Activated naive CD4-positive, alpha-beta T cell treated with anti-CD3 and anti-CD28 coated beads for 36 hours (primary cell): ENCODE measurements around the gene FAH. TPM values are rescaled to one million over a fixed set of nuclear protein-coding genes. Genes with fewer than 3 reads are reported as not detected.

Experiments
- CTCF ChIA-PET: fragments of 350-600 bp; sonication (Branson Sonifier 250); formaldehyde crosslinking; loops from one replicate; lab custom pipeline; 2021; ENCODE audit warnings: antibody characterized with exemption; lab: Charles Lee
- DNase-seq: peaks from one replicate; pipeline ENCODE4 v3.0.0-alpha.2; 2020
- H3K27ac Mint-ChIP-seq: one replicate; pipeline ENCODE4 v1.8.0; 2021; ENCODE audit warnings: mild to moderate bottlenecking, mixed read lengths
- H3K27me3 Mint-ChIP-seq: one replicate; pipeline ENCODE4 v1.8.0; 2021; ENCODE audit warnings: low read depth, mixed read lengths
- H3K36me3 Mint-ChIP-seq: one replicate; pipeline ENCODE4 v1.8.0; 2021; ENCODE audit warnings: low read depth, mixed read lengths
- H3K4me1 Mint-ChIP-seq: one replicate; pipeline ENCODE4 v1.8.0; 2021; ENCODE audit warnings: low read depth, mixed read lengths
- H3K4me3 Mint-ChIP-seq: one replicate; pipeline ENCODE4 v1.8.0; 2021; ENCODE audit warnings: mild to moderate bottlenecking, moderate library complexity, mixed read lengths
- H3K9me3 Mint-ChIP-seq: one replicate; pipeline ENCODE4 v1.8.0; 2021; ENCODE audit warnings: mixed read lengths
- intact Hi-C: fragments of 100-400 bp; cut with micrococcal nuclease; formaldehyde crosslinking; loops from one replicate; pipeline ENCODE4 v1.15.1; 2023
- total RNA-seq, 2 experiments: library from RNA; stranded (reverse); gene quantifications; one replicate each; pipeline ENCODE4 v1.2.3, GENCODE V29; 2021

FAH gene
- total RNA-seq, 2 experiments from 2014 or later, result 53.4 to 55.8 TPM

DNA sequence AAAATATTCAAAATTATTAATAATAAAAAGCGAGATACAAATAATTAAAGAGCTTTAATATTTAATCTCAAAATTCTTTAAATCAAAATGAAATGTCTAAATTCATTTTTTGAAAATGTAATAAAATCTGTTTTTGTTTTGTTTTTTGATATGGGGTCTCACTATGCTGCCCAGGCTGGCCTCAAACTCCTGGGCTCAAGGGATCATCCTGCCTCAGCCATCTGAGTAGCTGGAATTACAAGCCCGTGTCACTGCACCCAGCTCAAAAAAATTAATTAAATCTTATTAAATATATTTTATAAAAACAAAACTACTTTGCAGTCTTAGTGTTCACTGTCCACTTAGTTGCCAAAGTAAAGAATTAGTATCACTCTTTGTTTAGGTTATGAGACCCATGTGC is 38.4 kb downstream of the FAH start:
- Mint-ChIP-seq H3K4me1 (no peaks in the 10 kb centered on the region), H3K9me3 (no peaks in the 10 kb centered on the region), H3K4me3 (no peak overlapping the region), H3K27me3 (no peaks in the 10 kb centered on the region), H3K36me3 (peaks cover 13% of the 10 kb centered on the region), H3K27ac (no peak overlapping the region)
- CTCF ChIA-PET, result no interaction called here
- intact Hi-C loops, result no loop called here
- no peak for DNase-seq

DNA sequence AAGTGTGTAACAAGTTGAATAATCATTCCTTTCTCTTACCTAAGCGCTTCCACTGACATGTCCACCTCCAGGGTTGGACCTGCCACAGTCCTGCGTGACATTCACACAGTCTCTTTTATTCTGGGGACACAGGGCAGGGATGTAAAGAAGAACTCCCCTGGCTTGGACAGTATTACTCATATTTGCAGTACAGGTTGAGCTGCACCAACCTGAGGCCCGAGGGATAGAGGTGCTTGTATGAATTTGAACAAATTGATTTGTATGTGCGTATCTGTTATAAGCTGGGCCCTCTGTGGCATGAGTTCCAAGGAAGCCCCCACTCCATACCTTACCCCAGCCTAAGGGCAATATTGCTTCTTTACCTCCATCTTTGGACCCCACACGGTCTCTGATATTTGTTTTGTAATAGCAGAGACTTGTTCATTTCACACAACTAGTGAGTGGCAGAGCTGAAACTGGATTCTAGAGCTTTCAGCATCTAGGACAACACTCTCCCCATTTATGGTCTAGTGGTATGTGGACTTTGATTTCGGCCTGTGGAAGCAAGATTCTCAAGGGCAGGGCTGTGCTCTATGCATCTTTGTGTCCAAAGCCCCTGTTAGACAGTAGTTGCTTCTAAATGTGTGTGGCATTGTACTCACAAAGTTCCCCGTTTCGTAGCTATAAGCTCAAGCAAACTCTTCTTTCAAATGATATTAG is 39.2 kb downstream of the FAH start:
- intact Hi-C loops, result no loop called here
- CTCF ChIA-PET, result interaction anchor here (0.6 kb wide), 1 partner anchor 724 kb away, joined by 3 read pairs; no protein-coding TSS in a partner anchor
- Mint-ChIP-seq H3K27ac (no peak overlapping the region), H3K9me3 (no peaks in the 10 kb centered on the region), H3K36me3 (peaks cover 6% of the 10 kb centered on the region), H3K4me1 (no peaks in the 10 kb centered on the region), H3K4me3 (no peak overlapping the region), H3K27me3 (no peaks in the 10 kb centered on the region)
- no peak for DNase-seq

DNA sequence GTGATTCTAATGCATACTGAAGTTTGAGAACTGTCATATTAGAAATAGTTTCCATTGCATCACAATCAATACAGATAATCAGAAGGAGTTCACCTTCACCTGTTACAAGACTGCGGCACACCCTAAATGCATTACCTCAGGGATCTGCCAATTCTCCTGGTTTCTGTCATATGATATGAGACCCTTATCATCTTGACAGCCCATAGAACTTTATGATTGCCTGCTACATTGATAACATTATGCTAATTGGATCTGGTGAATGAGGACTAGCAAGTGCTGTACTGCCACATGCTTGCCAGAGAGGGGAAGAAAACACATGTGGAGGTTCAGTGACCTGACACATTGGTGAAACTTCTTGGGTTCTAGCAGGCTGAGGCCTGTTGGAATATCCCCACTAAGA is 41.4 kb downstream of the FAH start:
- CTCF ChIA-PET, result no interaction called here
- Mint-ChIP-seq H3K9me3 (no peaks in the 10 kb centered on the region), H3K4me3 (no peak overlapping the region), H3K4me1 (no peaks in the 10 kb centered on the region), H3K27ac (no peak overlapping the region), H3K36me3 (no peaks in the 10 kb centered on the region), H3K27me3 (no peaks in the 10 kb centered on the region)
- intact Hi-C loops, result no loop called here
- no peak for DNase-seq

DNA sequence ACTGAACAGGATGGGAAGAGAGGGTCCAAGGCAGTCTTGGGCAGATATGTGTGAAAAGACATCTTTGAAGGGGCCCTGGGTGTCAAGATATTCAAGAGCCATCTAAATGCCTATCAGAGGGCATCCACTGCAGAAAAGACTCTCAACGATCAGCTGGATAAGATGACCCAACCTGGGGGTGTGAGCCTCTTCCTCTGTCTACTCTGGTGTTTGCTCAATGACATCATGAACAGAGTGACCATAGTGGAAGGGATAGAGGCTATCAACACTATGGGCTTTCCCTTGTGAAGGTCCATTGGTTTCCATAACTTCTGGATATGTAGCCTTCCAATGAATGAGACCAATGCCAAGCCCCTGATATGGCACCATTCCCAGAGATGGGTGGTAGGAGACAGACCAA is 42.1 kb downstream of the FAH start:
- no peaks in the 10 kb centered on the region for H3K9me3 Mint-ChIP-seq
- DNase-seq, result no peak
- H3K36me3 Mint-ChIP-seq, result no peaks in the 10 kb centered on the region
- no peaks in the 10 kb centered on the region for H3K4me1 Mint-ChIP-seq
- H3K27me3 Mint-ChIP-seq, result peaks cover 2% of the 10 kb centered on the region
- H3K27ac Mint-ChIP-seq, result no peak overlapping the region
- CTCF ChIA-PET, result no interaction called here
- no peak overlapping the region for H3K4me3 Mint-ChIP-seq
- intact Hi-C loops, result no loop called here

DNA sequence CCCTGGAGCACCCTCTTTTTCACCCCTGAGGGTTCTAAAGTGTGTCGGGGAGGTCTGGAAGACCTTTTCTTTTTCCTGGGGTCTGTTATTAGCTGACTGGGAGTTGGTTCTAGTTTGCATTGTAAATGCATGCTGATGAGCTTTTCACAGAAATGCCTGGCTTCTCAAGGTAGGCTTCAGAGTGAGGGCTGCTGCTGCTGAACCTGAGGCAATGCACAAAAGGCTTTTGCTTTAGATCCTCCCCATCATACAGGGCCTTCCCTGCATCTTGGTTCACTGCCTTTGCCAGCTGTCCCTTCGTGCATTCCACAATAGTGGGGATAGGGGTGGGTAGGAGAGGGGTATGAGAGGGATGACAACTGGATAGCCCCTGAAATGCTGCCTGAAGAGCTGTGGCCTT is 46.6 kb downstream of the FAH start:
- Mint-ChIP-seq H3K9me3 (no peaks in the 10 kb centered on the region), H3K27ac (no peak overlapping the region), H3K4me3 (no peak overlapping the region), H3K36me3 (no peaks in the 10 kb centered on the region), H3K27me3 (peaks cover 5% of the 10 kb centered on the region), H3K4me1 (no peaks in the 10 kb centered on the region)
- CTCF ChIA-PET, result no interaction called here
- DNase-seq, result no peak
- intact Hi-C loops, result no loop called here

DNA sequence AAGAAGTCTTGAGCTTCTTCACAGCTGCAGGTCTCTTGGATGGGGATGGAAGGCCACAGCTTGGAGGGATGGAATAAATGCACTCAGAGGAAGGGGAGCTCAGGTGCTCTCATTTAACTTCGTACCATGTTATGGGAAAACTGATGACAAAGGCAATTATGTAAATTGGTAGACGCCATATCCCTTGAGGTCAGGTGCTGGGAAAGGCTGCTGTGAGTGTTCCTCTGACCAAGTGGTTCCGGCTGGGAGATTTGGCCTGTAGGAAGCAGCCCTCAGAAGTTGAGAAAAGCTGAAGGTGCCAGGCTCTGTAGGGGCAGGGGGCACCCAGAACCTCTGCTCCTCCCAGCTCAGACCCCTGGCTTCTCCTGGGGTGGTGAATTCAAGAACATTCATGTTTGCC is 47.1 kb downstream of the FAH start:
- peaks cover 5% of the 10 kb centered on the region for H3K27me3 Mint-ChIP-seq
- CTCF ChIA-PET, result no interaction called here
- no peak for DNase-seq
- H3K9me3 Mint-ChIP-seq, result no peaks in the 10 kb centered on the region
- intact Hi-C loops, result no loop called here
- H3K36me3 Mint-ChIP-seq, result no peaks in the 10 kb centered on the region
- no peak overlapping the region for H3K27ac Mint-ChIP-seq
- H3K4me1 Mint-ChIP-seq, result no peaks in the 10 kb centered on the region
- H3K4me3 Mint-ChIP-seq, result no peak overlapping the region

DNA sequence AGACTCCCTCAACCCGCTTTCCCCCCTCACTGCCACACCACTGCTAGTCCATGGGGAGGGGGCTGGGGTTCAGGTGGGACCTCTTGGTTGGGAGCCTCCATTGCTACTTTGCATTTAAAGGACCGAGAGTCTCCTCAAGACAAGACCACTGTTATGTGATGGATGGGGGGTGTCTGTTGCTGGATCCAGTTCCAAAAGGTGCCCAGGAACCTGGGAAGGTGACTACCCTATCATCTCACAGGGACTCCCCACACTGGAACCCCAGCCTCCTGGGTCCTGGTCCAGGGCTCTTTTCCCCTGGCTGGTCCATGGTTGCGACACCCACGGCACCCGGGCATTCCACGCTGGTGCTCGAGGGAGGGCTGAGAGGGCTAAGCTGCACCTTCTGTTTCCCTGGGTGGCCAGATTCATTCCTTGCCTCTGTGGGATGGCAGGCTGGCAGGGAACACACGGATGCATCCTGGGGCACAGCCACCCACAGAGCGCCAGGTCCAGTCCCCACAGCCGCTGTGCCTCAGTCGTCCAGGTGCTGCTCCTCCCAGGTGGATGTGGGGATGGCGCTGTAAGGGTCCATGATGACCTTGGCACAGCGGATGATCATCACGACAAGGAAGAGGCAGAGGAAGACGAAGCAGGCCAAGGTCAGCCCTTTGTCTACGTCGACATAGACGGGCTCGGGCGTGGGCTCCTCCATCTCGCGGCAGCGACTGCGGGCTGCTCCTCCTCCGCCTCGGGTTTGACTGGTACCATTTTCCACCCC is 48.6 kb downstream of the FAH start:
- Mint-ChIP-seq H3K36me3 (no peaks in the 10 kb centered on the region), H3K9me3 (no peaks in the 10 kb centered on the region), H3K4me3 (no peak overlapping the region), H3K4me1 (no peaks in the 10 kb centered on the region), H3K27me3 (peaks cover 5% of the 10 kb centered on the region), H3K27ac (no peak overlapping the region)
- intact Hi-C loops, result no loop called here
- CTCF ChIA-PET, result no interaction called here
- no peak for DNase-seq

DNA sequence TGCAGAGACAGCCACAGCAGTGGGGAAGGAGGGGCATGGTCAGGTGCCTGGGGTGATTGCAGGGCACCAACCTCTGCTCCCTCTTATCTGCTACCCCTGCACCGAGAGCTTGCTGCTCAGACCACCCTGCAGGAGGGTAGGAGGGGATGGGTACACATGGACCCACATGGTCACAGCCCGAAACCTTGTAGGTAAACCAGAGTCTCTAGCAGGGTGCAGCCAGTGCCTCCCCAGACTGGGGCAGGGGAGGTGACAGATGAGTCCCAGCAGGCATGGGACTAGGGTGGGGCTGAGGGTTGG is 49.2 kb downstream of the FAH start:
- Mint-ChIP-seq H3K36me3 (no peaks in the 10 kb centered on the region), H3K27me3 (peaks cover 10% of the 10 kb centered on the region), H3K4me1 (no peaks in the 10 kb centered on the region), H3K27ac (no peak overlapping the region), H3K4me3 (no peak overlapping the region), H3K9me3 (no peaks in the 10 kb centered on the region)
- CTCF ChIA-PET, result no interaction called here
- no peak for DNase-seq
- intact Hi-C loops, result no loop called here

DNA sequence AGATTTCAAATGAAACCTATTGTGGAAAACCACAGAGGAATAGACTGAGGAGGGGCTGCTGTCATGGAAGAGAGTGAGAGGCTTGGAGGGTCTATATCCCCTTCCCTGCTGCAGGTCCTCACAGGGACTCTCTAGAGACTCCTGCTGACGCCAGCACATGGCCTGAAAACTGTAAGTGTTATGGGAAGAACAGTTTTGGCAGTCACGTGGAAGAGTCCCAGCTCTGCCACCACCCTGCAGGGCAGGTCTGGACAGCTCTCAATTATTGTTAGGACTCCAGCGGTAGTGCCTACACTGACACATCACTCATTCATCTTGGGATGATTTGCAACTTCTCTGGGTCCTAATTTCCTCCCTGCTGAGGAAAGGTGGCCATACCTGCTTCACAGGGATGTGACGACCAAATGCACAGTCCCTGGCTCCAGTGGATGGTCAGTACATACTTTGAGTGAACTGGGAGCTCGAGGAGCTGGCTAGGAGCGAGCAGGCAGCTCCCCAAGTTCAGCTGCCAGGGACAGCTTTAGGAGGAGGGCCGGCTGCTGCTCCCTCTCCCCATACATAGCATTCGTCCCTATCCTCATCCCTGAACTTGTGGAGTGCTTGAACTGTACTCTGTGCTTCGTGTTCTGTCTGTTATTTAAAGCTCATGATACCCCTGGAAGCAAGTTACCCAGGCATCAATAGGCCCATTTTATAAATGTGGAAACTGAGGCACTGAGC is 50.0 kb downstream of the FAH start:
- no peaks in the 10 kb centered on the region for H3K36me3 Mint-ChIP-seq
- CTCF ChIA-PET, result no interaction called here
- intact Hi-C loops, result no loop called here
- no peaks in the 10 kb centered on the region for H3K9me3 Mint-ChIP-seq
- H3K27me3 Mint-ChIP-seq, result peaks cover 18% of the 10 kb centered on the region
- H3K4me3 Mint-ChIP-seq, result no peak overlapping the region
- H3K4me1 Mint-ChIP-seq, result no peaks in the 10 kb centered on the region
- no peak for DNase-seq
- H3K27ac Mint-ChIP-seq, result no peak overlapping the region

DNA sequence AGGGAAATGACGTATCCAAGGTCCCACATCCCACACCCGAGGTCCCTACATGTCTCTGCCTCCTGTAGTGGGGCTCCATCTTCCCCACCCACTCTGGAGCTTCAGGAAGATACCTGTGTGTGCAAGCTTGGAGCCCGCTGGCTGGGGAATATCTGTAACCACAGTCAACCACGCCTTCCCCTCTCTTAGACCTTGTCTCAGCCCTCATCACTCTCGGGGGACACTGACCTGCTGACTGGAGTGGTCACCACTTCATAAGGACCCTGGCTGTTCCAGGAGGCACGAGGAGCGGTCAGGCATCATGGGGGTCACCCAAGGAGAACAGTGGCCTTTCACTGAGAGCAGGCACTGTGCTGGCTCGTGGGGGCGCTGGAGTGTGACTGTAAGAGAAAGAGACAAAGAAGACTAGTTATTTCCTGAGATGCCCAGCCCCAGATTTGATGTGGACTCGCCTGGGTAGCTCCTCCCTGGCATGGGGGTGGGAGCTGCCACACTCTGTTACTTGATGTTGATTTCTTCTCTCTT is 50.6 kb downstream of the FAH start:
- H3K27ac Mint-ChIP-seq, result no peak overlapping the region
- no peak for DNase-seq
- CTCF ChIA-PET, result no interaction called here
- no peaks in the 10 kb centered on the region for H3K36me3 Mint-ChIP-seq
- intact Hi-C loops, result no loop called here
- no peak overlapping the region for H3K4me3 Mint-ChIP-seq
- no peaks in the 10 kb centered on the region for H3K9me3 Mint-ChIP-seq
- peaks cover 19% of the 10 kb centered on the region for H3K27me3 Mint-ChIP-seq
- H3K4me1 Mint-ChIP-seq, result no peaks in the 10 kb centered on the region

DNA sequence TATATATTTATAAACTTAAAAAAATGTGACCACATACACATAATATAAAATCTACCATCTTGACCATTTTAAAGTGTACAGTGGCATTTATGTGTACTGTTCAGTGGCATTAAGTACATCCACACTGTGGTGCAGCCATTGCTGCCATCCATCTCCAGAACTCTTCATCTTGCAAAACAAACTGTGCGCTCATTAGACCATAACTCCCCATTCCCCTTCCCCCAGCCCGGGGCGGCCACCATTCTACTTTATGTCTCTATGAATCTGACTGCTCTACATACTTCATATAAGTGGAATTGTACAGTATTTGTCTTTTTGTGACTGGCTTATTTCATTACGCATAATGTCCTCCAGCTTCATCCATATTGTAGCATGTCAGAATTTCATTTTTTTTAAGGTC is 51.4 kb downstream of the FAH start:
- H3K4me1 Mint-ChIP-seq, result no peaks in the 10 kb centered on the region
- H3K4me3 Mint-ChIP-seq, result no peak overlapping the region
- intact Hi-C loops, result no loop called here
- no peak overlapping the region for H3K27ac Mint-ChIP-seq
- H3K27me3 Mint-ChIP-seq, result peaks cover 20% of the 10 kb centered on the region
- CTCF ChIA-PET, result no interaction called here
- no peaks in the 10 kb centered on the region for H3K36me3 Mint-ChIP-seq
- no peaks in the 10 kb centered on the region for H3K9me3 Mint-ChIP-seq
- no peak for DNase-seq

DNA sequence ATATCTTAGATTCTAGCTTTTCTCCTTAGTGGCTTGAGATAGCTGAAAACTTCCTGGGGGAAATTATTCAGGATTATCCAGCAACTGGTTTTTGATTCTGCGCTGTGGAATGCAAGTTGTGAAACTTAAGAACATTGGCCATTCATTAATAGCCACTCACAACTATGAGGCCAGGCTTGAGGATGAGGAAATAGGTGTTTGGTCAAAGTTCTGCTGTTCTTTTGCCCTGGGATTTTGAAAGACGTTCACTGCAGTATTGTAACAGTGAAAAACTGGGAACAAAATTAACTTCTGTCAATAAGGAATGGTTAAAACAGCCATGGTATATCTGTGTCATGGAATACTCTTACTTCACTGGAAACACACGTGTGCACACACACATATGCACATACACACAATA is 55.1 kb downstream of the FAH start:
- no peaks in the 10 kb centered on the region for H3K9me3 Mint-ChIP-seq
- H3K27me3 Mint-ChIP-seq, result peaks cover 23% of the 10 kb centered on the region
- CTCF ChIA-PET, result no interaction called here
- H3K4me1 Mint-ChIP-seq, result no peaks in the 10 kb centered on the region
- no peak for DNase-seq
- intact Hi-C loops, result no loop called here
- H3K27ac Mint-ChIP-seq, result no peak overlapping the region
- H3K36me3 Mint-ChIP-seq, result no peaks in the 10 kb centered on the region
- H3K4me3 Mint-ChIP-seq, result no peak overlapping the region
